IMR-90 (cell line): Measurements from ENCODE around the gene SCP2D1.

ENCODE experiments used
- CEBPB ChIP-seq: IDR thresholded peaks from 2 replicates; pipeline ENCODE4 v1.6.1; 2012; ENCODE audit warnings: low read depth, low read length, improper control_type of control experiment
- CTCF ChIP-seq: conservative IDR thresholded peaks from 2 replicates; pipeline ENCODE4 v1.5.1; 2012; ENCODE audit warnings: mild to moderate bottlenecking, low read depth, low read length, improper control_type of control experiment
- FOS ChIP-seq: fragments of 150-350 bp; IDR thresholded peaks from 2 replicates; pipeline ENCODE4 v1.6.1; 2016; ENCODE audit warnings: low read depth, low read length
- MXI1 ChIP-seq: IDR thresholded peaks from 2 replicates; pipeline ENCODE4 v1.6.1; 2012; ENCODE audit warnings: low read depth, mild to moderate bottlenecking, low read length, moderate library complexity, borderline replicate concordance
- POLR2A ChIP-seq: IDR thresholded peaks from 2 replicates; pipeline ENCODE4 v1.6.1; 2012; ENCODE audit warnings: mild to moderate bottlenecking, low read depth, low read length
- RFX5 ChIP-seq: IDR thresholded peaks from 2 replicates; pipeline ENCODE4 v1.8.0; 2012; ENCODE audit warnings: low read depth, mild to moderate bottlenecking, low read length, moderate library complexity
- SMC3 ChIP-seq: fragments of 150-350 bp; IDR thresholded peaks from 2 replicates; pipeline ENCODE4 v1.6.1; 2016; ENCODE audit warnings: low read depth, mild to moderate bottlenecking, antibody characterized with exemption, low read length, moderate library complexity
- TF ChIP-seq, protein P1 (sequence below): fragments of 150-350 bp; IDR thresholded peaks from 2 replicates; pipeline ENCODE4 v1.6.1; 2017; ENCODE audit warnings: mild to moderate bottlenecking, antibody characterized with exemption, low read length, low read depth
- TF ChIP-seq, protein P2 (sequence below): fragments of 150-350 bp; IDR thresholded peaks from 2 replicates; pipeline ENCODE4 v1.6.1; 2016; ENCODE audit warnings: low read depth, mild to moderate bottlenecking, low read length, moderate library complexity, borderline replicate concordance

DNA sequence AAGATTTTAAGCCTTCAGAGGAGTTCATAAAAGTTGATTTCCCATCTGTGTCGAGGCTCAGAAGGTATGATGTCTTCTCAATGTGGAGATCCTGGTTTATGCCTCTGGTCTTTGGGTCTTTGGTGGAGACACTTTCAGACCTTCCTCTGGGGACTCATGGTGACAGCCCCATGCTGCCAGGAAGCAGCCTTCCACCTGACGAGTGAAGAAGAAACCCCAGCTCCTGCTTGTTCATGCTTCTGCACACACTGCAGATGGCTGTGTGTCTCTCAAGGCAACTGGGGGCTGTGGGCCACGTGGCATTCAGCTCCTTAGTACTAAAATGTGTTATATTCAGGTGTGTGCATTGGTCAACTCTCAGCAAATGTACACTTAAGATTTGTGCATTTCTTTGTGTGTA is 4.9 kb upstream of the SCP2D1 start:
- TF ChIP-seq CTCF: no peak
- TF ChIP-seq MXI1: no peak
- no peak for TF ChIP-seq POLR2A
- TF ChIP-seq, protein P1, sequence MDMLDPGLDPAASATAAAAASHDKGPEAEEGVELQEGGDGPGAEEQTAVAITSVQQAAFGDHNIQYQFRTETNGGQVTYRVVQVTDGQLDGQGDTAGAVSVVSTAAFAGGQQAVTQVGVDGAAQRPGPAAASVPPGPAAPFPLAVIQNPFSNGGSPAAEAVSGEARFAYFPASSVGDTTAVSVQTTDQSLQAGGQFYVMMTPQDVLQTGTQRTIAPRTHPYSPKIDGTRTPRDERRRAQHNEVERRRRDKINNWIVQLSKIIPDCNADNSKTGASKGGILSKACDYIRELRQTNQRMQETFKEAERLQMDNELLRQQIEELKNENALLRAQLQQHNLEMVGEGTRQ: no peak
- TF ChIP-seq, protein P2, sequence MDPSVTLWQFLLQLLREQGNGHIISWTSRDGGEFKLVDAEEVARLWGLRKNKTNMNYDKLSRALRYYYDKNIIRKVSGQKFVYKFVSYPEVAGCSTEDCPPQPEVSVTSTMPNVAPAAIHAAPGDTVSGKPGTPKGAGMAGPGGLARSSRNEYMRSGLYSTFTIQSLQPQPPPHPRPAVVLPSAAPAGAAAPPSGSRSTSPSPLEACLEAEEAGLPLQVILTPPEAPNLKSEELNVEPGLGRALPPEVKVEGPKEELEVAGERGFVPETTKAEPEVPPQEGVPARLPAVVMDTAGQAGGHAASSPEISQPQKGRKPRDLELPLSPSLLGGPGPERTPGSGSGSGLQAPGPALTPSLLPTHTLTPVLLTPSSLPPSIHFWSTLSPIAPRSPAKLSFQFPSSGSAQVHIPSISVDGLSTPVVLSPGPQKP: no peak
- TF ChIP-seq RFX5: no peak
- no peak for TF ChIP-seq CEBPB
- no peak for TF ChIP-seq SMC3
- TF ChIP-seq FOS: no peak
